Skin epidermis (tissue), 12 donors: ENCODE results near the gene BMAL1.
"Not testable (repeated sequence)": the region's sequence is repeated elsewhere in the genome, so short reads cannot be mapped to it uniquely, and the experiment has no call there.

Experiments used
- H3K27ac ChIP-seq, 21 experiments: fragments of 200-600 bp; sonication (generic) in 11 of 21; one replicate each; pipeline ENCODE4 v1.5.0; 2020; ENCODE audit warnings: mild to moderate bottlenecking in 3 of 21, inconsistent platforms in 2 of 21, moderate library complexity in 2 of 21
- H3K4me3 ChIP-seq, 7 experiments: fragments of 200-600 bp; sonication (generic) in 2 of 7; one replicate each; pipeline ENCODE4 v1.5.0; 2020; ENCODE audit warnings: inconsistent platforms in 2 of 7, mild to moderate bottlenecking in 2 of 7, moderate library complexity in 1 of 7

The BMAL1 gene

DNA sequence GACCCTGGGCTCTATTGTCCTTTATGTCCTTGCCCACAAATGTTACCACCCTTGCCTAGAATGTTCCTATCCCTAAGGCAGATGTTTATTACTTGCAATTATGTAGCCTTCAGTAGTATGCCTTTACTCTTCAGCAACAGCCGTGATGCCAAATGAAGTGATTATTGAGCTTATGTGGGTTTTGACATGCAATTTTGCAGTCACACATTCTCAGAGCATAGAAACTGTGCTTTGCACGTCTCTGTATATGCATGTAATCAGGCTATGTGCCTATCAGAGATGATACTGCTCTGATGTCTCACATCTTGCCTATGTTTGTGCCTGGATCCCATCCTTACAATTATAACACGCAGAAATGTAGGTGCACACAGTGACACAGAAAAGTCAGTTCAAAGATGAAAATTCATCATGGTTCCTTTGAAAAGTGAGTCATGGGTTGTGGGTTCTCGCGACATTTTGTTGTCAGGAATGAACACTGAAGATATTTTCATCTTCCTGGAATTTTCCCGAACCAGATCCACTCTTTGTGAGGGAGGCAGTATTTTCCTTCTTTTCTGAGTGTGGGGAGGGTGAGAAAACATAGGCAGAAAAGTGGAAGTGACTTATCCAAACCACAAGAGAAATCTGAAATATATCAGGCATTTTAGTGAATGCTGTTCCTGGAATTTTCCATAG lies 81.1 kb downstream of the BMAL1 start:
- Histone ChIP-seq H3K27ac (no peak overlapping the region), H3K4me3 (no peak overlapping the region)

DNA sequence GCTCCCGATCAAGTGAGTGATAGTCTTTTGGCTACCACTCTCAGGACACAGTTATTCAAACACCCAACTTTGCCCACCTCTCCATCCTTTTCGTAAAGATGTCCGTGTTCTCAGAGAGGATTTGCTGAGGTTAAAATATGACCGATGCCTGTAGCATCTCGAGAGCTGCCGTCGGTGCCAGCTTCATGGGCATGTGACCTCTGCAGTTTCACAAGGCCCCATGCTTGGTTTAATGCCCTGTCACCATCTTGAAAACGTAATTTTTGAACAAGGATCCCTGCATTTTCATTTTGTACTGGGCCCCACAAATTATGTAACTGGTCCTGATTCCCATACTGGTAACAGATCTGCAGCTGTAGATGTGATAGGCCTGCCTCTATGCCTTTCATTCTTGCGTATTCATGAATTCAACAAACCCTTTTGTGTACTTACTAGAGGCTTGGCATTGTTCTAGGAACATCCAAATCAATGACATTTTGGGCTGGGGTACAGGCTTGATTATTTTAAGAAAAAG lies 85.1 kb downstream of the BMAL1 start:
- no peak overlapping the region for H3K27ac ChIP-seq

DNA sequence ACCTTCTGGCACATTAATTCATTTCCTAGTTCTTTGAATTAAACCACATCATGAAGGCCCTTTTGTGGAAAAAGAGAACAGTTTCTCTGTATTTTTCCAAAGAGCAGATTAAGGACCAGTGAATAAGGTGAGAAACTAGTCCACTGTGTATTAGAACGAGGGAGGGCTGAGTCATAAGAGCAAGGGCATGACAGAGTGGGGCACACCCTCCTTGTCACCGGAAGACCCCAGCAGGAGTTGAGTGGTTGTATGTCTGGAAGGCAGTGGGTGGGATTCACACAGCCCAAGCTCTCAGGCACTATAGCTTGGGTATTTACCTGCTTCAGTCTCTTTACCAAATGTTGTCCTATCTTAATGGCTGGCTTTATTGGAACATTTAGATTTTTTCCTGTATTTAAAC lies 86.8 kb downstream of the BMAL1 start:
- Histone ChIP-seq H3K27ac (no peak overlapping the region), H3K4me3 (no peak overlapping the region)

More for the DNA sequence above, 85.1 kb downstream of the BMAL1 start:
- no peak overlapping the region for H3K4me3 ChIP-seq

DNA sequence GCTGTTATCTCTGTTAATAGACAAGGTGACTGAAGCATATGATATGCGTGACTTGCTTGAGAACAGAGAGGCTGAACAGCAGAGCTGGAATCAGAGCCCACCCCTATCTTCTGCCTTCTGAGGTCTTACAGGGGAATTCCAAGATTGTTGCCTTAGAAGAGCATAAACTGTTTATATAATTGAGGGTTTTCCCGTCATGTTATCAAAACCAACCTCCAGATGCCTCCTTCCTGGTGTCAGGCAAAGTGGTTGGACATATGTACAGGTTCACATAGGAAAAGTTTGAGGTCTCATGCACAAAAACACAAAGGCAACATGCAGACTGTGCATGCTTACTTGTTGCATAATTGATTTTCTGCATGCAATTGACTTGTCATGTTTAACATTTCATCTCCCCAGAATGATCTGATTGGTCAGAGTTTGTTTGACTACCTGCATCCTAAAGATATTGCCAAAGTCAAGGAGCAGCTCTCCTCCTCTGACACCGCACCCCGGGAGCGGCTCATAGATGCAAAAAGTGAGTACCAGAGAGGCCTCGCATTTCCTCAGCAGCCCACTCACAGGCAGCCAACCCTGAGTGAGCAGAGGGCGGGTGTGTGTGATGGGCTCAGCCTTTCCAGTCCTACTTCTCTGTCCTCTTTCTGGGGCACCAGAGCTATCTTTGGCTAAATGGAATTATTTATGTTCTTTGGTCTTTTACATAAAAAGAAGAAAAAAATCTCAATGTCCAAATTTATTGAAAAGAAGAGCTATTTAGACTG lies 88.9 kb downstream of the BMAL1 start:
- Histone ChIP-seq H3K4me3 (no peak overlapping the region), H3K27ac (no peak overlapping the region)

DNA sequence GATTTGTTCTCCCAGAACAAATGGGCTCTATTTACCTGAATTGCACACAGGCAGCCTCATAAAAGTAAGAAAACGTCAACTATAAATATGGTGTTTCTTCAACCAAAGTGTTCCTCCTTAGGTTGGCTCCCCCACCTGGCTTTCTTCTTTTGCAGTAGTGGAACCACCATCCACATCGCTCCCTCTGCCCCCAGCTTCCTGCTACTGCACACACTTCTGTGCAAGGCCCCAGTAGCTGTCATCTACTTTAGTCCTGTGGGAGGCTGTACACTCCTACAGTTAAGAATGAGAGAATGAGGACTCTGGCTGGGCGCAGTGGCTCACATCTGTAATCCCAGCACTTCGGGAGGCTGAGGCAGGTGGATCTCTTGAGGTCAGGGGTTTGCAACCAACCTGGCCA lies 89.5 kb downstream of the BMAL1 start:
- no peak overlapping the region for H3K27ac ChIP-seq
- no peak overlapping the region for H3K4me3 ChIP-seq

DNA sequence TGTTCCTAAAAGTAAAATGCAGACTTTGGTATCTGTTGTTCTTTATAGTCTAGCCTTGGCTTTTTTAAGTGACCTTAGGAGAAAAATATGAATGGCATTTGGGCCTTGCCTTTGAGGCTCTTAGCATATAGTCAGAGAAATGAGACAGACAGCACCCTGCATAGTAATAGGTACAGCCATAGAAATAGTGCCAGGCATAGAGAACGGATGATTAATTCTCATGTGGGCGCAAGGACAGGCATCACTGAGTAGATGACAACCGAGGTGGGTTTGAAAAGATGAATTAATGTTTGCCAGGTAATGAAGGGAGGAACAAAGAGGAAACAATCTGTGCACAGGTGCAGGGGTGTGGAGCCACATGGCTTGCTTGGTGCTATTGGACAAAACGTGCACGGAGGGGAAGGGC lies 90.5 kb downstream of the BMAL1 start:
- Histone ChIP-seq H3K27ac (no peak overlapping the region), H3K4me3 (no peak overlapping the region)

DNA sequence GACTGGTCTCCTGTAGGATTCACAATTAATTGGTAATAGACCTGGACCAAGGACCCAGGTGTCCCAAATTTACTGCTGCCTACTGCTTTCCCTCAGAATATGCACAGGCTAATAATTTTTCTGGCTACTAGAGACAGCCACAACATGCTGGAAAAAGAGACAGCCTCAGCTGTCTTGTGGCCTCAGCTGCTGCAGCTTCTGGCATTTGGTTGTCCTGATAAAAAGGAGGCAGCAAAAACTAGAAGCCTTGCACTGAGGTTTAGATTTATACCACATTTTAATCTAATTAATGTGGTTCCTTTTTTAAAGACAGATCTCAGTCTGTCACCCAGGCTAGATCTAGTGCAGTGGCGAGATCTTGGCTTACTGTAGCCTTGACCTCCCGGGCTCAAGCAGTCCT lies 95.6 kb downstream of the BMAL1 start:
- H3K4me3 ChIP-seq, result no peak overlapping the region
- no peak overlapping the region for H3K27ac ChIP-seq

DNA sequence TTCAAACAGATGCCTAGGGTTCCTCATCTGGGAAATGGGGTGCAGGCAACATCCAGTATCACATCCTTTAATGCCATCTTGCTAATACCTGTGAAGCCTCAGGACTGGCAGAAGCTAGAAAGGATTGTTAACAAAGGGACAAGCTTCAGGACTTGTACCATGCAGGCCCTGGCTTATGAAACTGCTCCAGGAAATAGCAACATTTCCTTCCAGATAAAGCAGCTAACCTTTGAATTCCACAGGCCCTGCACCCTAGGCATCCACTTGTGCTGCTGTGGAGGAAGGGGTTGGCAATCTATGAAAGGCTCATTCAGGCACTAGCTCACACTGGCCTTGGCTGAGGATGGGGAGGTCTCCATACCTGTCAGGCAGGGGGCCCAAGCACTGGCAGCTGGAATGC lies 98.2 kb downstream of the BMAL1 start:
- Histone ChIP-seq H3K27ac (no peak overlapping the region), H3K4me3 (no peak overlapping the region)

DNA sequence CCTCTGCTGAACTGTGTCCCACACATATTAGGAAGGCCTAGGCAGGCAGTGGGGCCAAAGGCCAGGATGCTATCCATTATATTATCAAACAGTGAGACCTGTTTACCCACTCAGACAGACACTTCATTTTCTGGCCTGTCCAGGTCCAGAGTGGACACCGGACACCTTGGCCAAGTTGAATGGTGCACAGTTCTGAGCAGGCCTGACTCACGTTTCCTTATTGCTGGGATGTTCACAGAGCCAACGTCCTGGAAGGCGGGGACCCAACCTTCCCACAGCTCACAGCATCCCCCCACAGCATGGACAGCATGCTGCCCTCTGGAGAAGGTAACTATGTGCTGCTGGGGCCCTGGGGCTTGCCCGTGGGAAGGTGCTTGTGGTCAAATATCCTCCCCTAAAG lies 98.8 kb downstream of the BMAL1 start:
- Histone ChIP-seq H3K27ac (no peak overlapping the region), H3K4me3 (no peak overlapping the region)

DNA sequence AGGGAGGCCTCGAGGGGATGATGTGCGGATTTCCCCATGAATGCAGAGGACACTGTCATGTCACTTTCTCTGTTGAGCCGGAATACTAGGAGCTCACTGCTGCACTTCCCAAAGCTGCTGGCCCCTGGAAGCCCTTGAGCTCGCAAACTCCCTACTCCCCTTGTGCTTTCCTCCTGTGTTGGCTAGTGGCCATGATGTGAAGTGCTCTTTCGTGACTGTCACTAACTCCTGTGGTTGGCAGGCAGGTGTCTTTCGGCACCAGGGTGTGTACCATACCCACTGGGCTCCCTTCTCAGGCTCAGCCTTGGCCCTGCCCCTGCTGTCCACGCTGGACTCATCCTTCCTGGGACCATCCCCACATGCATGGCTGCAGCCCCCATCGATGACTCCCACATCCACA lies 99.2 kb downstream of the BMAL1 start:
- no peak overlapping the region for H3K27ac ChIP-seq
- H3K4me3 ChIP-seq, result no peak overlapping the region

DNA sequence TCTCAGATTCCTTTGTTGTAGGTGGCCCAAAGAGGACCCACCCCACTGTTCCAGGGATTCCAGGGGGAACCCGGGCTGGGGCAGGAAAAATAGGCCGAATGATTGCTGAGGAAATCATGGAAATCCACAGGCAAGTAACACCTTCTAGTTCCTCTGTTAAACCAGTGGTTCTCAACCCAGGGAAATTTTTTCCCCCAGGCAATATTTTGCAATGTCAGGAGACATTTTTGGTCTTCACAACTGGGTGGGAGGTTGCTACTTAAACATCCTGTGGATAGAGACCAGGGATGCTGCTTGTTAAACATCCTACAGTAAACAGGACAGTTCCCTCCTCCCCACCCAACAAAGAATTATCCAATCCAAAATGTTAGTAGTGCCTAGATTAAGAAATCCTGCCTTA lies 100.7 kb downstream of the BMAL1 start:
- Histone ChIP-seq H3K27ac (no peak overlapping the region), H3K4me3 (no peak overlapping the region)

DNA sequence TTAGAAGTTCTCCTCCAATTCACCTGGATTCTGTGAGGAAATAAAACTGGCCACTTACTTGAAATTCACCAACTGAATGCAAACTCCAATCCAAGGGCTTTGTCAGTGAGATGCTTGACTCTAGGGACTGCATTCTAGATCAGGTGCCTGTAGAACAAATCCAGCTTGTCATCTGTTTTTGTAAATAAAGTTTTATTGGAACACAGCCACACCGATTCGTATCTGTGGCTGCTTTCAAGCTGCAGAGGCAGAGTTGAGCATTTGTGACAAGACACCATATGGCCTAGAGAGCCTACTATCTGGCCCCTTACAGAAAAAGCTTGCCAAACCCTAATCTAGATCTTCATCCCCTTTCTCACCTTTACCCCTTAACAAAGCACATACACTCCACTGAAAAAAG lies 103.1 kb downstream of the BMAL1 start:
- H3K4me3 ChIP-seq, result no peak overlapping the region
- no peak overlapping the region for H3K27ac ChIP-seq

DNA sequence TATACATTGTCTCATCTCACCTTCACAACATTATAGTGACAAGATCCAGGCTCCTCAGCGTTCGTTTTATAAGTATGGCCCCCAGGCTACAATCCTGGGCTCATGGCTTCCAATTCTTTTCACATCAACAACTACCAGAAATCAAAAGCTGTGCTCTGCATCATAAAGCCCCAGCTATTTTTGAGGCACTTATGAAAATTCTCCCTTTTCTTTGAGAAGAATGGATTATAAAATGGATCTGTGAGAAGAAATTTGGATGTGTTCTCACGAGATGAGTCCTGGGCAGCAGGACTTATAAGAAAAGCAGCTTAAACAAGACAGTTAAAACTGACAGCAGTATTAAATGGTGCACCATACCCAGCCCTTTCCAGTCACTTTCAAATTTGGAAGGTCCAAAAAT lies 105.2 kb downstream of the BMAL1 start:
- Histone ChIP-seq H3K27ac (no peak overlapping the region), H3K4me3 (no peak overlapping the region)

DNA sequence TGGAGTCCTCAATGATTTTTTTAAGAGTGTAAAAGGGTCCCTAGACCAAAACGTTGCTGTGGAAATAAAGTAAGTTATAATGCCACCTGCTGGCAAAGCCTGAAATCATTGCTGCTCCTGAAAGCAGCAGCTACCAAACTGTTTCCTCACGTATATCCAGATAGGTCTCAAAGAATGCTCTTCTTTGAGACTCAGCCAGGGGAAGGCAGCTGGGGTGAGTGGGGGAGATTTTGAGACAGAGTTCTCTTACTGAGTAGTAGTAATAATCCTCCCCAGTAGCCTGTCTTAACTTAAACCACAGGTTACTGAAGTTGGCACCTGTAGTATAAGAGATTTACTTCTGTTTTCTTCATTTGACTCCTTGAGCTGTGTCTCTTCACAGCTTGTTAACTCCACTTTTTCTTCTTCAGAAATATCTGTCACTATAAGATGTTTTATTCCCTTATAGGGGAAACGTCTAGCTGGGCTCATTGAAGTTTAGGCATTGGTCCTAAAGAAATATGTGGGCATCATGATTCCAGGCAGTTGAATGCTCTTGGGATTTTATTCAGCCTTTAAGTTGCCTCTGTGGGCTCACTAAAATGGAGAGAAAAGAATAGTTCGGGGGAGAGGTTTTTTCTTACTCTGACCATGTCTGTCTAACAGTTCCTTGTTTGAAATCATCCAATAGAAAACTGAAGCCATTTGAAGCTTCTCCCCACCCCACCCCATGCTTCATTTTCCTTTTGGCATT lies 107.5 kb downstream of the BMAL1 start:
- no peak overlapping the region for H3K4me3 ChIP-seq

DNA sequence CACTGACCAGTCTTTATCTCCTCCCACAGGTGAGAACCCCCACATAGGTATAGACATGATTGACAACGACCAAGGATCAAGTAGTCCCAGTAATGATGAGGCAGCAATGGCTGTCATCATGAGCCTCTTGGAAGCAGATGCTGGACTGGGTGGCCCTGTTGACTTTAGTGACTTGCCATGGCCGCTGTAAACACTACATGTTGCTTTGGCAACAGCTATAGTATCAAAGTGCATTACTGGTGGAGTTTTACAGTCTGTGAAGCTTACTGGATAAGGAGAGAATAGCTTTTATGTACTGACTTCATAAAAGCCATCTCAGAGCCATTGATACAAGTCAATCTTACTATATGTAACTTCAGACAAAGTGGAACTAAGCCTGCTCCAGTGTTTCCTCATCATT lies 109.0 kb downstream of the BMAL1 start:
- H3K4me3 ChIP-seq, result no peak overlapping the region
- no peak overlapping the region for H3K27ac ChIP-seq

More for the DNA sequence above, 107.5 kb downstream of the BMAL1 start:
- H3K27ac ChIP-seq, result peak overlapping the region in 1 of 21 experiments; percentile 13

DNA sequence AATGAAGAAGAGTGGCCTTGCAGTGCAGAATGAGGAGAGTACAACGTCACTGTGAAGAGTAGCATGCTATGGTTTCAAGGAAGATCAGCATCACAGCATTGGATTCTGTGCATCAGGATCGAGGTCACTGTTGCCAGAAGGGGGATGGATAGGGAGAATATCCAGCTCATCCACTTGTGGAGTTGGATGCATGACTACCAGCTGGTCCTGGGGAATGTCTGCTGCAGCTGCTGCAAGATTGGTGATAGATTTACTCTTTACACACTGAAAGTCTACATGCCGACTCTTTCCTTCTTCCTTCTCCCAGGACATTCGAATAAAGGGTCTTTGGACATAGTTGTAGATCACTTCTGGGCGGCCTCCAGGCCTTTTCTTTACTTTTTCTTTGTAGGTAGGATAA lies 111.2 kb downstream of the BMAL1 start:
- no peak overlapping the region for H3K4me3 ChIP-seq
- no peak overlapping the region for H3K27ac ChIP-seq

DNA sequence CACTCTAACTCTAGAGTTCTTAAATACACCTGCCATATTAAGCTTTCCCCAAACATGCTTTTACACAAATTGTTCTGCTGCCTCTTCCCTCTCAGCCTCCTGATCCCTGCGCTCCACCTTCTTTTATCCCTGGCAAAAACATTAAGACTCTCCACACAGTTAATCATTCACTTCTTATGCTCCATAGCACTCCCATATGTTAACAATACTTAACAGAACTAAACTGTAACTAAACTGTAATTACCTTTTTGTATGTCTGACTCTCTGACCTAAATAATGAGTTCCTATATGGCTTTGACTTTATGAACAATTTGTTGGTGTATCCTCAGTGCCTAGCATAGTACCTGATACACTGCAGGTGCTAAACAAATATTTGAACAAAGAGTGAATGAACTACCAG lies 113.6 kb downstream of the BMAL1 start:
- Histone ChIP-seq H3K4me3 (no peak overlapping the region), H3K27ac (no peak overlapping the region)

DNA sequence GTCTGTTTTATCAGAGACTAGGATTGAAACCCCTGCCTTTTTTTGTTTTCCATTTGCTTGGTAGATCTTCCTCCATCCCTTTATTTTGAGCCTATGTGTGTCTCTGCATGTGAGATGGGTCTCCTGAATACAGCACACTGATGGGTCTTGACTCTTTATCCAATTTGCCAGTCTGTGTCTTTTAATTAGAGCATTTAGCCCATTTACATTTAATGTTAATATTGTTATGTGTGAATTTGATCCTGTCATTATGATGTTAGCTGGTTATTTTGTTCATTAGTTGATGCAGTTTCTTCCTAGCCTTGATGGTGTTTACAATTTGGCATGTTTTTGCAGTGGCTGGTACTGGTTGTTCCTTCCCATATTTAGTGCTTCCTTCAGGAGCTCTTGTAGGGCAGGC lies 120.7 kb downstream of the BMAL1 start:
- H3K4me3 ChIP-seq, result not testable (repeated sequence)

DNA sequence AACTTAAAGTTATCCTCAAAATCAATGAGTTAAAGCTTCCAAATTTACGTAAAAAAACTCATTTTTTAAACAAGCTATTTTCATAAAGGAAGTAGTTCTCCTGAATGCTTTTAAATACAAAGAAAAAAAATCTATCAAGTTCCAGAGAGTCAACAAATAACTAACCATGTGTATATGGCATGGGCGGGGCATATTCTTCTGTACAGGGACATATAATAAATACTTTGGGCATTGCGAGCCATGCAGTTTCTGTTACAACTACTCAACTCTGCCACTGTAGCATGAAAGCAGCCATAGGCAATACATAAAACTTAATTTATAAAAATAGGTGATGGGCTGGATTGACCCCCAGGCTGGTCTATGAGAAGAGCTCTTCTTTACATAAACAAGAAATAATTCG lies 127.6 kb downstream of the BMAL1 start:
- Histone ChIP-seq H3K4me3 (no peak overlapping the region), H3K27ac (no peak overlapping the region)

More for the DNA sequence above, 120.7 kb downstream of the BMAL1 start:
- not testable (repeated sequence) for H3K27ac ChIP-seq

DNA sequence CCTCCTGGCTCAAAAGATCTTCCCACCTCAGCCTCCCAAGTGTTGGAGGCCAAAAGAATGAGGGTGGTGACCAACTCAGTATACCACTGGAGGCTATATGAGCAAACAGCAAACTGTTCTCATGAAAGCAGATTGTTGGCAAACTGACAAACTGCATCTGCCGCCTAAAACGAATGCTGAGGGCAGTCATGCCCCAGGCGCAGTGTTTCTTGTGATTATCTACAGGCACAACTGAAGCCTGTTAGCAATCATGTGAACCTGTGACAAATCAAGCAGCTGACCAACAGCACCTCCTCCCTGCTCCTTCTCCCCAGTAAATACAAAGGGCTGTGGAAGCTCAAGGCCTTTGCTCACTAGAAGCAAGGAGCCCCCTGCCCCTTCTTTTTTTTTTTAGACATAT lies 137.6 kb downstream of the BMAL1 start:
- H3K4me3 ChIP-seq, result no peak overlapping the region
- H3K27ac ChIP-seq, result no peak overlapping the region

DNA sequence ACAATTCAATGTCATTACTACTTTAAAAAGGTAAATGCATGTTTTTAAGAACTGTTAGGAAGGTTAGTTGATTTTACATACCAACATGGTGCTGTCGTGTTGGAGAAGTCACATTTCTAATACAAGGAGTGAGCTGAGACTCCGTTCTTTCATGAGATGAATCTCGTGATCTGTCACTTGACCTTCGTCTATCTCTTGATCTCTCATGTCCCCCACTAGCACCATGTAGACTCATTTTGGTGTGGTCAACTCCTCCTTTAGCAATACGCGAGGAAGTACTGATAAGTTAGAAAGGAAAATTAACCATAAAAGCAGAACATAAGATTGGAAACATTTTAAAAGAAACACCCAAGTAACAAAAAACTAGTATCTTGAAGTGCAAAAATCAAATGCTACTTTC lies 144.0 kb downstream of the BMAL1 start:
- Histone ChIP-seq H3K4me3 (no peak overlapping the region), H3K27ac (no peak overlapping the region)
